ENCODE results near the gene TMED1.

The TMED1 gene

GRCh38 chr19:10808937-10809649 lies 26.9 kb downstream of the TMED1 start:
- no peak for DNase-seq

- DNase-seq: no peak
Measured at GRCh38 chr19:10805758-10806247, 30.2 kb downstream of the TMED1 start.

GRCh38 chr19:10805065-10805757 lies 30.8 kb downstream of the TMED1 start:
- no peak for DNase-seq

- DNase-seq: no peak
Measured at GRCh38 chr19:10803252-10803651, 32.8 kb downstream of the TMED1 start.

- DNase-seq: no peak
Measured at GRCh38 chr19:10802479-10802878, 33.5 kb downstream of the TMED1 start.

GRCh38 chr19:10800488-10800887 lies 35.5 kb downstream of the TMED1 start:
- DNase-seq: no peak

- no peak for DNase-seq
Measured at GRCh38 chr19:10797541-10798256, 38.3 kb downstream of the TMED1 start.

- no peak for DNase-seq
Measured at GRCh38 chr19:10797078-10797477, 38.9 kb downstream of the TMED1 start.

GRCh38 chr19:10796653-10797052 lies 39.4 kb downstream of the TMED1 start:
- no peak for DNase-seq

GRCh38 chr19:10789866-10790265 lies 46.1 kb downstream of the TMED1 start:
- no peak for DNase-seq

GRCh38 chr19:10788146-10788545 lies 47.9 kb downstream of the TMED1 start:
- no peak for DNase-seq

- no peak for DNase-seq
Measured at GRCh38 chr19:10784257-10784656, 51.8 kb downstream of the TMED1 start.

- no peak for DNase-seq
Measured at GRCh38 chr19:10782795-10783194, 53.2 kb downstream of the TMED1 start.
